ENCODE results near the gene DNAJC11.
"Not testable (repeated sequence)": the region's sequence is repeated elsewhere in the genome, so short reads cannot be mapped to it uniquely, and the experiment has no call there.

The DNAJC11 gene

DNA sequence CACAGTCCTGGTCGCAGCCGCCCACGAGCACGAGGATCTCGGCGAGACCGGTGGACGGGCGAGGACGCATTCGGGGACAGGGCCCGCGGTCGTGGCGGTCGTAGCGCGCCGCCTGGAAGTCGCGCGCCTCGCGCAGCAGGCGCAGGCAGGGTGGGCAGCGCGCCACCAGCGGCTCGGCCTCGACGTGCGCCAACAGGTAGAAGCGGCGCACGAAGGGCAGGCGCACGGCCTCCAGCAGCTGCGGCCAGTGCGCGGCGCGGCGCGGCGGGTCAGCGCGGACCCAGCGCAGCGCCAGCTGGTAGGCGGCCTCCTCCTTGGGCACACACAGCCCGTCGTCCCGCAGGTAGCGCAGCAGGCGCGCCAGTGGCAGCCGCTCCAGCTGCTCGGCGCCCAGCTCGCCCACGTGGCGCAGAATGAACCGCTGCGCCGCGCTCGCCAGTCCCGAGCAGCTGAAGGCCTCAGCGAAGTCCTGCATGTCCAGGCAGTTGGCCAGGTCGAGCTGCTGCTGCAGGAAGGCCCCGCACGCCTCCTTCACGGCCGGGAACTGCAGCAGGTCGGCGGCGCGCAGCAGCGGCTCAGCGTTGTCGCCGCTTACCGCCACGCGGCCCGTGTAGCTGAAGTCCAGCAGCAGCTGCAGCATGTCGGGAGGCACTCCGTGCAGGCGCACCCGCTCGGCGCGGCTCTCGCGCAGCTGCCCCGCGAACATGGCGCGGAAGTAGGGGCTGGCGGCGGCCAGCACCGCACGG is 99.5 kb downstream of the DNAJC11 start:
- peak overlapping the region; percentile 79 for H3K4me3 ChIP-seq (ENCODE audit: low read depth, low read length)
- peak; percentile 63 for DNase-seq (ENCODE audit: low read depth, low spot score)
- in situ Hi-C loops (cut with HindIII; ENCODE audit: low sequenced_read_pairs), result no loop called here
- TF ChIP-seq, protein P1, sequence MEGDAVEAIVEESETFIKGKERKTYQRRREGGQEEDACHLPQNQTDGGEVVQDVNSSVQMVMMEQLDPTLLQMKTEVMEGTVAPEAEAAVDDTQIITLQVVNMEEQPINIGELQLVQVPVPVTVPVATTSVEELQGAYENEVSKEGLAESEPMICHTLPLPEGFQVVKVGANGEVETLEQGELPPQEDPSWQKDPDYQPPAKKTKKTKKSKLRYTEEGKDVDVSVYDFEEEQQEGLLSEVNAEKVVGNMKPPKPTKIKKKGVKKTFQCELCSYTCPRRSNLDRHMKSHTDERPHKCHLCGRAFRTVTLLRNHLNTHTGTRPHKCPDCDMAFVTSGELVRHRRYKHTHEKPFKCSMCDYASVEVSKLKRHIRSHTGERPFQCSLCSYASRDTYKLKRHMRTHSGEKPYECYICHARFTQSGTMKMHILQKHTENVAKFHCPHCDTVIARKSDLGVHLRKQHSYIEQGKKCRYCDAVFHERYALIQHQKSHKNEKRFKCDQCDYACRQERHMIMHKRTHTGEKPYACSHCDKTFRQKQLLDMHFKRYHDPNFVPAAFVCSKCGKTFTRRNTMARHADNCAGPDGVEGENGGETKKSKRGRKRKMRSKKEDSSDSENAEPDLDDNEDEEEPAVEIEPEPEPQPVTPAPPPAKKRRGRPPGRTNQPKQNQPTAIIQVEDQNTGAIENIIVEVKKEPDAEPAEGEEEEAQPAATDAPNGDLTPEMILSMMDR (IDR thresholded peaks at IDR 0.05; ENCODE audit: low read depth, low read length), result no peak

DNA sequence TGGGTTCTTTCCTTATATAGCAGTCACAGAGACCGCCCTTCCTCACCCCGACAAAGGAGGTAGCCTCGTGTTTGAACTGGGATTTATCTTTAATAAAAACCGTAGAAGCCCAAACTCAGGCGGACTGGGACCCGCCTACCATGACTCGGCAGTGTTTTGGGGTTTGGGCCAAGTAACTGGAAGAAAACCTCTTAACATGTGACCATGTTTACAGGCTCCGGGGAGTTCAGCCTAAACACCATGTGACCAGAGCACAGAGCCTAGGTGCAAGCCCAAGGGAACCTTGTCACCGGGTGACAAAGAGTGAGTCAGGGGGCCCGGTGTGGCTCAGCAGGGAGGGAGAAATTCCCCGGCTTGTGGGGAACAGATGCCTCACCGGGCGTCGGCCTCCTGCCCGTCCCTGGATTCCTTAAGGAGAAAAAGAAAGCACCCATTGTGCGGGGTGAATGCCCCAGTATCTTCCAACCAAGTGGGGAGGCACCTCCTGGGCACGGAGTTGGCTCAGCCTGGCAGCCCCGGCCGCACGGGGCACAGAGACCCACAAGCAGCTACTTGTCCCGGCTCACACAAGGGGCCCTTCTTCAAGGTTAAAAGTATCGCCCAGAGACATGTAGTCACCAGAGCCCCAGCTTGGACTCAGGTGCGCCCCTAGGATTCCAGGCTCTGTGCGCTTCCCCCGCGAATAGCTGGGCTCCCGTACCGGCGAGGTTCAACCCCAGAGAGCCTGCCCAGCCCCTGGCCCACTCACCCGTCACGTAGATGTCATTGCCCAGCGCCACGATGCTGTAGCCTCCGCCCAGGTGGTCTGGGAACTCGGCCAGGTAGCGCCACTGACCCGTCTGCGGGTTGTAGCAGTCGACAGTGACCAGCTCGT is 100.3 kb downstream of the DNAJC11 start:
- H3K4me3 ChIP-seq (ENCODE audit: low read depth, low read length), result peak overlapping the region; percentile 79
- DNase-seq (ENCODE audit: low read depth, low spot score), result peak; percentile 91
- TF ChIP-seq, protein P1 (IDR thresholded peaks at IDR 0.05; ENCODE audit: low read depth, low read length), result no peak
- in situ Hi-C loops (cut with HindIII; ENCODE audit: low sequenced_read_pairs), result no loop called here

DNA sequence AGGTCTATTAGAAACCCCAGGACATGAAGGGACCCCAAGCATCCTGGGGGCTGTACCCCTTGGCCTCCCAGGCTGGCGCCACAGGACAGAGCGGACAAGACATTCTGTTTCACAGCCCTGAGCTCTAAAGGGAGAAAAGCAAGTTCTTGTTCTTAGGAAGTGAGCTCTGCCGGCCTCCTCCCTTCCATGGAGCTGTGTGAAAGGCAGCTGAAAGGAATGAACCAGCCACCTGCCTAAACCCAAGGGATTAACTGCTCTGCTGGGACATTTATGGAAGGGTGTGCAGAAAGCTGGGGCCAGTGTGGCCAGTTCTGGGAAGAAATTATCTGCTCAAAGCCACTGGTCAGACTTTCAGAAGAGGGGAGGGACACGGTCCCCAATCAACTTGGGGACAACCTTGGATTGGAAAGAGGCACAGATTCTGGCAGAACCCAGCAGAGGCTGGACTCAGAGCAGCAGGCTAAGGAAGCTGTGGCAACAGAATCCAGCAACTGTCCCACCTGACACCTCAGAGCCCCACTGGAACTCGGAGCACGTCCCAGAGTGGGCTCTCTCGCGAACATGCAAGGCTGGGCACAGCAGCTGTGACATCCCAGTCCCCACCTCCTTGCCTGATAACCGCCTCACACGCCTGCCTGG is 101.1 kb downstream of the DNAJC11 start:
- TF ChIP-seq, protein P1 (IDR thresholded peaks at IDR 0.05; ENCODE audit: low read depth, low read length), result no peak
- in situ Hi-C loops (cut with HindIII; ENCODE audit: low sequenced_read_pairs), result no loop called here
- peak overlapping the region; percentile 79 for H3K4me3 ChIP-seq (ENCODE audit: low read depth, low read length)
- DNase-seq (ENCODE audit: low read depth, low spot score), result peak; percentile 25

DNA sequence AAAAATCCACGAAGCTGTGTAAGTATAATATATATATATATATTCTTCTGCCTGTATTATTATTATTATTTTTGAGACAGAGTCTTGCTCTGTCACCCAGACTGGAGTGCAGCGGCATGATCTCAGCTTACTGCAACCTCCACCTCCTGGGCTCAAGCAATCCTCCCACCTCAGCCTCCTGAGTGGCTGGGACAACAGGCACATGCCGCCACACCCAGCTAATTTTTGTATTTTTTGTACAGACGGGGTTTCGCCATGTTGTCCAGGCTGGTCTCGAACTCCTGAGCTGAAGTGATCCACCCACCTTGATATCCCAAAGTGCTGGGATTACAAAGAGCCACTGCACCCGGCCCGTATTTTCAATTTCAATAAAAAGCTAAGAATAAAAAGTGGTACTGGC is 101.6 kb downstream of the DNAJC11 start:
- DNase-seq (ENCODE audit: low read depth, low spot score); in situ Hi-C loops (cut with HindIII; ENCODE audit: low sequenced_read_pairs): not testable (repeated sequence)
- peak overlapping the region; percentile 79 for H3K4me3 ChIP-seq (ENCODE audit: low read depth, low read length)

DNA sequence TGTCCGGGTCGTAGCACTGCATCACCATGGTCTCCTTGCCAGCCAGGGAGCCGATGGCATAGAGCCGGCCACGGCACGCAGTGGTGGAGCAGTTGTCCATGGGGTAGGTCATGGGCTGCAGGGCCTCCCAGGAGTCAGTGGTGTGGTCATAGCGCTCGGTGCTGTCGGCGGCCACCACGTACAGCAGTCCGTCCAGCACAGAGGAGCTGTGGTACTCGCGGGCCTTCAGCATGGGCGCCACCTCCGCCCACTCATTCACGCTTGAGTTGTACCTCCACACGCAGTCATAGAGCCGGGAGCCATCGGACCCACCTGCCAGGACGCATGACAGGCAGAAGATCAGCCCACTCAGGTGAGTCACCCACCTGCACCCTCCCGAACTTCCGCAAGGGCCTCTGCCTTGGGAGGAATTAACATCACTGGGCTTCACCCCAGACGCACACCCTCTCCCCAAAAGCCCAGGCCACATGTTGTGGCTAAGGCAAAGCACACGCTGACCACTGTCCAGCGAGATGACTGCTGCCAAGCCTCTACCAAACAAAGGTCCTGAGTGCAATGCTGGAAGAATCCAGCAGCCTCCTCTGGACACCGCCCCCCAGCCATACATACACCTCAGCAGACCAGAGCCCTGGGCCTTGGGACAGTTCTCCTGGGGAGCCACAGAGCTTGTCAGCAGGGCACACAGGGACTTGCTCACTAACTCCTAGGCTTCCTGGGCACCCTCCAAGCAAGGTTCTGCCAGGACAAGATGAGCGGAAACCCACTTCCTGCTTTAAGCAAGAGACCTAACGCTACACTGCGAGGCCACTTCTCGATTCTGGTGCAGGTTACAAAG is 102.3 kb downstream of the DNAJC11 start:
- TF ChIP-seq, protein P1 (IDR thresholded peaks at IDR 0.05; ENCODE audit: low read depth, low read length), result no peak
- no peak for DNase-seq (ENCODE audit: low read depth, low spot score)
- H3K4me3 ChIP-seq (ENCODE audit: low read depth, low read length), result no peak overlapping the region
- in situ Hi-C loops (cut with HindIII; ENCODE audit: low sequenced_read_pairs), result no loop called here

DNA sequence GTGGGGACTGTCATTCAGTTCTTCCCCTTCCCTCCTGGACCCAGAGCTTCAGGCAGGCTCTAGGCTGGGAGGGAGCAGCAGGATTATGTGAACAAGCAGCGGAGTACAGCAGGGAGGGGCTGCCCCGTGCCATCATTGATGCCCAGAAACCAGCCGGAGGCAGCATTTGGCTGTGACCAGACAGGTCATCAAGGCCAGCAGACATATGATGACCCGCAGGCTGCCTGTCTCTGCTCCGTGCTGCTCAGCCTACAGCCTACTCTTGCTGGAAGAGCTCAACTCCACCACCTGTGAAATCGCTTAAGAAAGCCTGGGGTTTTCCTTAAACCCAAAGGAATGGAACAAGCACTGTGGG is 103.9 kb downstream of the DNAJC11 start:
- TF ChIP-seq, protein P1 (IDR thresholded peaks at IDR 0.05; ENCODE audit: low read depth, low read length), result no peak
- in situ Hi-C loops (cut with HindIII; ENCODE audit: low sequenced_read_pairs), result no loop called here
- DNase-seq (ENCODE audit: low read depth, low spot score), result no peak
- H3K4me3 ChIP-seq (ENCODE audit: low read depth, low read length), result no peak overlapping the region
